HG03571 (cell line): ENCODE data around the gene NCEH1.
"Not testable (repeated sequence)": the region's sequence is repeated elsewhere in the genome, so short reads cannot be mapped to it uniquely, and the experiment has no call there.

Source experiments
- ATAC-seq: cut with Tn5 transposase; IDR thresholded peaks from one replicate; pipeline ENCODE4 v1.9.1; 2021; ENCODE audit not compliant: unreplicated experiment

NCEH1 gene

DNA sequence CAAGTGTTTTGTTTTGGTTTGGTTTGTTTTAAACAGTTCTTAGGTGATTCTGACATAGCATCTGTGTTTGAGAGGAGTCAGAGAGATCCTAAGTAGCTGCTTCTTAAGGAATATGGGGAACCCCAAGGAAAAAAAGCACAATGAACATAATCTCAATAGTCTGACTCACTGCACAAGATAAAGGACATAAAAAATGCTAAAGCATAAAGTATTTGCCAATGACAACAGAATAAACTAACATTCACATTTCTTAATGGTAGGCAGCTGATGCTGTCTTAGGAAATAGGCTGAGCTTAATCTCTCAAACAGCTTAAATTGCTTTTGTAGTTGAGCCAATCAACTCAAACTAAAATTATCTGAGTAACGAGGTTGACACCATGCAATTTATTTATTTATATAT is 2.9 kb downstream of the NCEH1 start:
- no peak for ATAC-seq

DNA sequence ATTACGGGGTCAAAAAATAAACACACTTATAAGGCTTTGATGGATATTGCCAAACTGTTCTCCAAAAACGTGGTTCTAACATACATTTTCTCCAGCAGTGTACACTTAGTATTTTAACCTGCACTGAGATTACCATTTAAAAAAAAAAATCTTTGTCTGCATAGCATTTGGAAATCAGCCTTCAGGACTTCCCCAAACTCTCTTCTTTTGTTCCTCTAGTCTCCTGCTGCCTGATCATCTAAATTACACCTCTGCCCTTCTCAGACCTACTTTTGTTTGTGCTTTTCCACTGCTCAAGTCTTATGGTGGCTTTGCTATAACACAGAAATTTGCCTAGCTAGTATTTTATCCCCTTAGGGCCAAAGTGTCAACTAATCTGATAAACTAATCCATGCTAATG is 3.8 kb downstream of the NCEH1 start:
- no peak for ATAC-seq

DNA sequence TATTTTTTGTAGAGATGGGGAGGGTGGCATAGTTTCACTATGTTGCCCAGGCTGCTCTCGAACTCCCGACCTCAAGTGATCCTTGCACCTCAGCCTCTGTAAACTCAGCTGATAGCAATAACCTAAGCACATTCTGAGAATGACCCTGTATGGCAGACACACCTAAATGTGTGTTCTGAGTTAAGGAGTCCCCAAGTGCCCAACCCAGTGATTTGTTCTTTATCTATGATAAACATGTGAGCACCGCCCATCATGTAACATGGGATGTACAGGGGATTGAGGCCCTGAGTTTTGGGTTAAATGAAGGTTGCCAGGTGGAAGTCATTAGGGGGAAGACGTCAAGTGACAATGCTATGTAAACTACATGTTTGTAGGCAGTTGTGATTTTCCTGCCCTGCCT is 5.7 kb downstream of the NCEH1 start:
- ATAC-seq: no peak

DNA sequence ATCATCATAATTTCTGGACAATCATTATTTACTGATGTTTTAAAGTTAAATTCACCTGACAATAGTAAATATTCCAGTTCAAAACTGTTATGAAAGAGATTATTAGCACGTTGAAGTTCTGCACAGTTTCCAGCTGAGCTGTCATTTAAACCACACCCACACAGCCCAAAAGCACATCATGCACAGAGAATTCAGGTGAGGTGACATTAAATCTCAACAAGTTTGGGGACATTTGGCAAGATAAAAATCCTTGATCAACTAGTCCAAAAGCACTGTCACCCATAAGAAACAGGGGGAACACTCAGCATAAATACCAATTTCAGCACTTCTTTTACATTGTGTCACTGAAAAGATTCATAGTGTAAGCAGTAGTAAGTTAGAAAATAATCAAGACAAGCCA is 6.9 kb downstream of the NCEH1 start:
- ATAC-seq: no peak

DNA sequence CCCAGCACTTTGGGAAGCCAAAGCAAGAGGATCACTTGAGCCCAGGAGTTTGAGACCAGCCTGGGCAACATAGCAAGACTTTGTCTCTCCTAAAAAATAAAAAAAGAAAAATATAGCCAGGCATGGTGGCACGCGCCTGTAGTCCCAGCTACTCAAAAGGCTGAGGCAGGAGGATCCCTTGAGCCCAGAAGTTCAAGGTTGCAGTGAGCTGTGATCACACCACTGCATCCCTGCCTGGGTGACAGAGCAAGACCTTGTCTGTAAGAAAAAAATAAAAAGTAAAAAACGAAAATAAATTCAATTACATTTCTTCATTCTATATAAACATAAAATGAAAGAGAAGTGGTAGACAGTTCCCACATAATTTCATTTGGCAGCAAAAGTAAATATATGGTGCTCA is 8.1 kb downstream of the NCEH1 start:
- ATAC-seq: not testable (repeated sequence)

DNA sequence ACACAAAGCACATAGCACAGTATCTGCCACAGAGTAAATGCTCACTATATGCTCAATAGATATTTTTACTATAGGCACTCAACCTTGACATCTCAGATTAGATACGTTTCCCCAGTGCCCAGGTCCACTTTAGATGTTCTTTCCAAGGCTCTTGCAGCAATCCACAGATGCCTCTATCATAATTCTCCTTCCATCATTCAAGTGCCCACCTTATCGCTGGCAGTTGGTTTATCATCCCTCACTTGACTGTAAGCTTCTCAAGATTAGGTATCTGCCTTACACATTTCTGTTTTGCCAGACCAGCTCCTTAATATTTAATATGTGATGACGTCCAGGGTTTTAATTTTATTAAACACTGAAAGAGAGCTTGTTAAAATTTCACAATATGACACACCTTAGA is 8.6 kb downstream of the NCEH1 start:
- no peak for ATAC-seq

DNA sequence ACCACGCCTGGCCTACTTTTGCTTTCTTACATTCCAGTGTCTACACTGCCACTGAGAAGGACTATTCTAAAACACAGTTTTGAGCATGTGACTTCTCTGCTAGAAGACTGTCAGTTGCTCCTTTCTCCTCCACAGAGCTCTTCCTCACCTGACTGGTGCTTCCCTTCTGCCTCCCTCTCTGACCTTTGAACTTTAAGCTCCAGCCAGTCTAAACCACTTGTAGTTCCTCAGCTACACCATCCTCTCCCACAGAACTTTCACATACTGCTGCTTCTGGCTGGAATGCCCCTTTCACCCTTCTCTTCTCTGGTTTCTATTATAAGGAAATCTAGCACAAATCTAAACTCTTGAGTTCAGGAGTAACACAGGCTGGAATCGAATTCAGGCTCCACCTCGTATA is 9.1 kb downstream of the NCEH1 start:
- ATAC-seq: no peak

DNA sequence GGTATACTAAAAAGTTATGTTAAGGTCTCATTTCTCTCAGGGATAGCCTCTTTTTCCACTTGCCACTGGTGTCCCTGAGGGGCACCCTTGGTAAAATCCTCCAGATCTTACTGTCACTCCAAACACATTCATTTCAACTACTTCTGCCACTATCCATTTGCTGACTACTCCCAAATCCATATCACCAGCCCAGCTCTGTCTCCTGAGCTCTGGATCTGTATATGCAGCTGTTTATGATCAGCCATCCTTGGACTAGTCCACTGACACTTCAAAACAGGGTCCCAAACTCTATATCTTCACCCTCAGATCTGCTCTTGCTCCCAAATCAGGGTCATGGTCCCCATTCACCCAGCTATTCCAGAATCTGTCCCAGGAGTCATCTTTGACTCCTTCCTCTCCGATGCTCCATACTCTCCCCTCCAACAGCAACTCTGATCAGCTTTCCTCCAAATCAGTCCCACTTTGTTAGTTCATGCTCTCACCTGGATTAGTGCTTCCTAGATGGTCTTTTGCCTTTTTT is 9.9 kb downstream of the NCEH1 start:
- no peak for ATAC-seq

DNA sequence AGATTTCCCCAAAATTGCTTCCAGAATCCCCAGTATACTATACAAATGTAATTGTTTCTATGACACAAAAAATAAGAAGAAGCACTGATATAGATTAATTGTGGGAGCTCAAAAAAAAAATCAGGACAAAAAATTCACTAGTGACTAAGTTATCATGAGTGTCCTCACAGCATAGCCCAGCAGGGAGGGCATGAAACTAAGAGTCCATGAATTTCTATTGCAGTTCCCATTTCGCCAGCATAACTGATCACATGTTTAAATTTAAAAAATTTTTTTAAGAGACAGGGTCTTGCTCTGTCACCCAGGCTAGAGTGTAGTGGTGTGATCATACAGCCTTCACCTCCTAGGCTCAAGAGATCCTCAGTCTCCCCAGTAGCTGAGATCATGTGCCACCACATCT is 10.6 kb downstream of the NCEH1 start:
- ATAC-seq: no peak

DNA sequence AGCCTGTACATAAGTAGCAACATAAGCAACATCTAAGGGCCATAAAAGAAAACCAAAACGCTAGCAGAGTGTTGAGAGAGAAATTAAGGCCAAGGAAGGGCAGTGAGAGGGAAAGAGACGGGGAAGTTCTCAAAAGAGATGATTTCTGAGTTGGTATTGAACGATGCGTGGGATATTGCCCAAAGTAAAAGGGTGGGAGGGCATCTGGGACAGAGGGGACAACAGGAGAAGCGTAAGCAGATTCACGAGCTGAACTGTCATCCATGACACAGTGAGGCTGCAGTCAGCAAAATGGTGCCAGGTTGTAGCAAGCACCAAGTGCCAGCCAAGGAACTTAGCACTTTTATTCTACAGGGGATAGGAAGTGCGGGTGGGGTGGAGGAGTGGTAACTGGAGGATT is 11.8 kb downstream of the NCEH1 start:
- no peak for ATAC-seq

DNA sequence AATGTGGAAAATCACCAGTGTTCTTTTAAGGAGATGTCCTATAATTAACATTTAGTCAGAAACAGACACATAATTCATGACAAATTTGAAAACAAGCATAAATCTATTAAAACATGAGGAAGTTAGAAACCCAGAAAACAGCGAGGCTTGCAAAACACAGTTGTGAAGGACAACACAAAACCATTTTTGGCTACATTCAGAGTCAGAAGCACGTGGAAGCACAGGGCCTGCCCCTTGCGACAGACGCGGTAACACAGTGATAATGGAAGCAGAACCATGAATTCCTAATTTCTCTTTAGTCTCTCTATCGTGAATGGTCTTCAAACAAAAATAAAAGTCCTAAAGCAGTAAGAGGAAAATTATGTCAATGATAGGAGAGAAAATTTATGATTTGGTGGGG is 12.2 kb downstream of the NCEH1 start:
- ATAC-seq: no peak

DNA sequence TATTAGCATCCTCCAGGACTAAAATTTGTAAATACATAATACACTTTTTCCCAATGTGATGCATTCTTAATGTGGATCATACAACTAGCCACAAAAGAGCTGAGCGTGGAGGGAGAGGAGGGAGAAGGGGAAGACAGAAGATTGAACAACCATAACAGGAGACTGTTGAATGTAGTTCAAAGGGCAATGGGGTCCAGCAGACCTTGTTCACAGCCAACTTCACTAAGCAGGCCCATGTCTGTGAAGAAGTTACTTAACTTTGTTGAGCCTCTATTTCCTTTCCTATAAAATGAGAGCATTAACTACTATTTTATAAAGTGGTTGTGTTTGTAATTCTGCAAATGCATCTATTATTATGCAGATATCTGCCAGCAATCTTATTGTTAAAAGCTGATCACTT is 13.3 kb downstream of the NCEH1 start:
- ATAC-seq: no peak

DNA sequence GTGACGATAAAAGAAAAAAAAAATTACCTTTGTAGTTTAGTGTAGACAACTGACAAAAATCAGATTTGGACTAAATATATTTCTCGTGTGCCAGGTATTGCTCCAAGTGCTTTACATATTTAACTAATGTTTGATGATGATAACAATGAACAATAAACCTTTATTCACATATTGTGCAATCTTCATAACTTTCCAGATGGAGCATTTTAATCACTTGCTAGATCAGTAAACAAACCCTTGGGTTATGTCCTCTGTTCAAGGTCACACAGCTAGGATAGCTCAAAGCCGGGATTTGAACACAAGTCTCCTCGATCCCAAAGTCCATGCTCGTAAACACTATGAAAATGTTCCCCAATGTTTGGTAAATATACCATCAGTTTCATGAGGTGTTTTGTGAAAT is 14.5 kb downstream of the NCEH1 start:
- ATAC-seq: no peak

DNA sequence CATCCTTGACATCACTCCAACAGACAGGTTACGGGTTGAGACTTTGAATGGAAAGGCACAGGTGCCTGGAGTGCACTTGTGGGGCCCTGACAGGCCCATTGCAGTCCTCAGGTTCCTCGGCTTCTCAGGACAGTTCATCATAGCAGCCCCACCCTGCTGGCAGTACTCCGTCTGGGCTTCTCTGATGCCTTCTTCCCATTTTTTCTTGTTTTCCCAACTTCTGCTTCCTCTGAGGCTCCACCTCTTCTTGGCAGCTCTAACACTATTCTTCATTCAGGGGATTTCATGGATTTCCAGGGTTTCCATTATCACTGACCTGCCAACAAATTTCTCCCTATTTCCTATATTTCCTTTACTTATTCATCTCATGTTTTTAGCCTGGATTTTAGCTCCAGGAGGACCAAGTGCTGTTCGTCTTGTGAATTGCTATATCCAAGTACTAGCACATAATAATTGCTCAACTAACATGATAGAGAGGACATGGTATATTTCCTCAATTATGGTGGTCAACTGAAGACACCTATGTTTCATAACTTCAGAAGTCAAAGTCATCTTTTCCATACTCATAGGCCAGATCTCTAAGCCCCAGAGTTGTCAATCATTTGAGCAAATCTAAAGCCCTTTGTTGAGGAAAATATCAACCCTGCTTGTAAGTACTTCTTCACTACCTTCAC is 16.2 kb downstream of the NCEH1 start:
- no peak for ATAC-seq

DNA sequence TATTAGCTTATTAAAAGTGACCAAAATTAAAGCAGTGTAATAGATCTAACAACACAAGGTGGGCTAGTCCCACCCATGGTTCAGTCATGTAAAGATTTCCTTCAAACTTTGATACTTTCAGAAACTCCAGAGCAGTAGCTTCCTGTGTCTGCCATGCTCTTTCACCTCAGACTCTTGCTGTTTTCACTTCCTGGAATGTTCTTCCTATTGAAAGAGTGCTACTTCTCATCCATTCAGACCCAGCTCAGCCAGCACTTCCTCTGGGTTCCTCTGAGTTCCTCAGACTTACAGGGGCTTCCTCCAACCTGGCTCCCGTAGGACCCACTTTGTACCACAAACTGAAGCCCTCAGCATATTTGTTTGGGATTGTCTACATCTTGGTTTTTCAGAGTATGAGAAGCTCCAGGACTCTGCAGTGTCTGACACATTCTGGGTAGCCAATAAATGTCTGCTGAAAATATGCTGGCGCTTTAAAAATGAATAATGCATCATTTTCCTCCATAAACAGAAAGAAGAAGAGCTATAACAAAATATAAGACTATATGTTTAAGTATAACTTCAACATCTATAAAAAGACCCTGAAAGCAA is 18.0 kb downstream of the NCEH1 start:
- ATAC-seq: peak; percentile 68

DNA sequence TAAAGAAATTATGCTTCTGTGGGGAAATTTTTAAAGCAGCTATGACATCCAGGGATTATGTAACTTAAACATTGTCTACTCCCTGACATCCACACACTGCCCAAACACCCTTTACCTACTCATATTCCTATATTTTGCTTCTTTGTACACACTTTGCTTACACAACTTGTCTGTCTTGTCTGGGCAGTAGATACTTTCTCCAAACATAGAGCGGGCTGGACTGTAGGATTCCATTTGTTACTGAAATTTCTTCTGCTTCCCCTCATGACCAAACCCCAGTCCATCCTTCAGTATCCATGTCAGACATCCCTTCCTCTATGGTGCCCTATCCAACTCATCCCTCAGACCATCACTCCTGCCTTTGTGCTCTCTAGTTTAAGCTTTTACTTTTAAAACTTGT is 19.9 kb downstream of the NCEH1 start:
- ATAC-seq: no peak

DNA sequence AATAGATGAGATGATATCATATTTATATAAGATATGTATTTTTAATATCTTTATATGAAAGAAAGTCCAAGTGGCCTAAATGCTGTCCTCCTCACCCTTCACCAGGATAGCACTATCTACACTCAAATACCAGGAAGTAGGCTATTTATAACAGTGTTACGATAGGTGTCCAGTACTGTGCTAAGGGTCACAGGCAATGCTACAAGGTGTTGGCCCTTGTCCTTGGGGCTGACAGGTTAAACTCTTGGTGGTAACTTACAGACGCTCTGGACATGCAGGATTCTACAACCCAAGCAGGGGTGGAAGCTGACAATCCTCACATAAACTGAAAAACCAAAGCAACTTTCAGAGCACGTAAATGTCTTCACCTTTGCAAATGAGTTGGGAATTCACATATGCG is 22.3 kb downstream of the NCEH1 start:
- no peak for ATAC-seq

DNA sequence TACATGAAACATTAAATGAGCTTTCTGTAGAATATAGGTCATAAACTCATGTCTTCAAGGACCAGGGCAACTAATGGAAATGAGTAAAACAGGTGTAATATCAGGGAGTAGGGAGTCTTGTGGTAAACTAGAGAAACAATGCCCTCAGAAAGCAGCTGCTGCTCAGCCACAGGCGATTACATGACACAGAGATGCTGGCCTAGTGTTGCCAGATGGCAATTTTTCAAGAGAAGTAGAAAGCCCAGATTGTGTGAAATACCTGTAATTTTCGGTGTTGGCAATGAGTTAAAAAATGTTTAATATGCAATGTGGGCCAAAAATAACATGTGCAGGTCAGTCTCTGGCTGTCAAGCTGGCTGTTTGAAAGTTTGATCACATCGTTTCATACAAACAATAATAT is 23.4 kb downstream of the NCEH1 start:
- no peak for ATAC-seq

DNA sequence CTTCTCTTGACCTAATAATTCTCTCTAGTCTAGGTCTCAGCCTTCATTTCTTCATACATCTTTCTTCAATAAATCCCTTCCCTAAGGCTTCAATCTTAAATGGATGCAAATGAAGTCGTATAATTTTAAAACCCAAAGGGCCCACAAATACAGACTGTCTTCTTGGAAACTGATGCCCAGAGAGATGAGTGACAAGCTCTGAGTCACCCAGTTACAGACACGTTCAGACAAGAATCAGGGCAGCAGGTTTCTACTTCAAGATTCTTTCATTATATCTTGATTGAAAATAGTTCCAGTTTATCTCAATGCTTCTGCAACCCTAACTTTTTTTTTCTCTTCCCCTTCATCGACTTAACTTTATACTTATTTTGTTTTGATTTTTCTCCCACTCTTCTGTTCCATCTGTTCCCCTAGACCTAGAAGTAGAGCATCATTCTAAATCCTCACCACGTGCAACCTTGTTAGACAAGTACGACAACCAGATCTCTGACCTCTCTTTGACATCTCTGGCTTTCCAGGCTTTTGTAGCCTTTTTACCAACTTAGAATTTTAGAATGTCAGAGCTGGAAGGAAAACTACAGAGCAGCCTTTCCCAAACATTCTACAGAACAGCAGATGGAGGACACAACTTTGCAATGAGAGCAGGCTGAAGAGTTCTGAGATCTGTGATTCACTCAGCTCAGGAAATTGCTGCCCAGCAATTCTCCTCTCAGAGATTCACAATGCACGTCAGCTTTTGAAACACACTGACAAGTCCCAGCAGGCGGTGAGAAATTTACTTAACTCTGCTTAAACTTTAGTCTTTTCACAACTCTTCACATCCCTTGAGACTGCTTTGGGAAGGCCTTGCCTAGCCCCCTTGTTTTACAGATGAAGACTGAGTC is 25.3 kb downstream of the NCEH1 start:
- ATAC-seq: no peak

DNA sequence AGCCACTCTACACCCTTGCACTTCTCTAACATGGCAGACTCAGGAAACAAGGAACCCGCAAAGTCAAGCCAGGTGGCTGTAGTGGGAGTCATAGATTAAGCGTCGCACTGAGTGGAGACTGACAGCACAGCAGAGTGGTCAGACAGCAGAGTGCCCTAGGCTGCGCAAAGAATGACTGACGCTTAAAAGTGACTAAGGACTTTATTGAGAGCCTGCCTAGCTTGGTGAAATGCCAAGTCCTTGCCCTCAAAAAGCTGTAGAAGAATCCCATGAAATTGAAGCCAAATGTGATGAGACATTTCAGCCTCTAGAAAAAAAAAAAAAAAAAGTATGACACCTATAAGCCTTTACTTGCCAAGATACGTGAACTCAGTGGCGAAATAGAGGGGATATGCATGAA is 30.2 kb downstream of the NCEH1 start:
- no peak for ATAC-seq

DNA sequence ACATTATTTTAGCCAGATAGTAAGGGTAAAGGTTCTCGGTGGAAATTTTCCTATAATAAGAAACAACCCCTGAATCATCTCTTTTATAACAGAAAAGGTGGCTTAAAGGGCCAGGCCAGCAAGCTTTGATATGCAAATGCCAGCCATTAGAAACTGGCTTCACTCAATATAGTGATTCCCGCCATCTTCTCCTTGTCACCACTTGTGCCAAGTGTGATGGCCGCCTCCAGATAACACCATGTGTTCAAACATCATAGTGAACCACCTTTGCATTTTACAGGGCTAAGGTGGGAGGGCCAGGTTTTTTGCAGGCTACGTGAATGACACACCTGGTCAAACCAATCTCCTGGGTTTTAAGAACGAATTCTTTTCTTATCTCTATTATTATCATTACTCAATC is 31.3 kb downstream of the NCEH1 start:
- no peak for ATAC-seq

DNA sequence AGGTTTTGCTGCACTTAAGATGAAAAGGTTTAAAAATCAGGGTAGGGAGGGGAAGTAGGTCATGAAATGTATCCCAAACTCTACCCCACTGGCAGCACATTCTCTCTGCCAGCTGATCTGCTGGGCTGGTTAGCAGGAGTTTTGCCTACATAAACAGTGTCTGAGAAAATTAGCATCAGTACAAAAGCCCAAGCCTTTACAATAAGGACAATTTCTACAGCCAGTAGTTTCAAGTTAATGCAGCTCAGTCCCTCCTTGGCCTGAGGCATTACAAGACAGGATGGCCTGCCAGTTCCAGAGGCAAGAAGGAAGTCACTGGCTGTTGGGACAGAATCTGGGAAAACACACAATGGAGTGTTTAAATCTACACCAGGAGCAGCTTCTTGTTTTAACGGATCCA is 32.8 kb downstream of the NCEH1 start:
- no peak for ATAC-seq
